Measurements from ENCODE around the gene GALNT1.

GRCh38 chr18:35633761-35634160 lies 52.2 kb downstream of the GALNT1 start:
- TF ChIP-seq FOXA1 (IDR thresholded peaks at IDR 0.05) (no peak), SUZ12 (IDR thresholded peaks at IDR 0.05) (no peak), ZNF384 (IDR thresholded peaks at IDR 0.05) (no peak), SP1 (IDR thresholded peaks at IDR 0.05) (no peak), L3MBTL2 (conservative IDR thresholded peaks at IDR 0.05) (no peak), HDGF (IDR thresholded peaks at IDR 0.05; ENCODE audit: borderline replicate concordance) (no peak), FOXM1 (IDR thresholded peaks at IDR 0.05; ENCODE audit: borderline replicate concordance) (no peak), FOXK2 (IDR thresholded peaks at IDR 0.05) (no peak)
